Breast epithelium (tissue), 4 donors: ENCODE measurements around the gene LRRC51. TPM values are rescaled to one million over a fixed set of nuclear protein-coding genes. Genes with fewer than 3 reads are reported as not detected.

Experiments
- DNase-seq, 2 donors: peaks; one replicate each; pipeline ENCODE4 v3.0.0-alpha.2; 2019; ENCODE audit warnings: low spot score in 2 of 2
- H3K27ac ChIP-seq, 2 donors: fragments of 200-600 bp; sonication (generic) in 1 of 2; one replicate each; pipeline ENCODE4 v1.5.1; 2016 to 2019; ENCODE audit warnings: mild to moderate bottlenecking in 1 of 2
- H3K27me3 ChIP-seq, 2 donors: fragments of 200-600 bp; sonication (generic) in 1 of 2; one replicate each; pipeline versions ENCODE4 v1.5.1 to v1.6.0; 2017 to 2019; ENCODE audit warnings: control low read depth in 1 of 2, mild to moderate bottlenecking in 1 of 2
- H3K36me3 ChIP-seq: fragments of 200-600 bp; one replicate; pipeline ENCODE4 v1.5.1; 2019
- H3K4me1 ChIP-seq, 2 donors: fragments of 200-600 bp; sonication (generic); one replicate each; pipeline ENCODE4 v1.5.1; 2016 to 2019; ENCODE audit warnings: control low read depth in 1 of 2
- H3K4me3 ChIP-seq, 3 donors: fragments of 200-600 bp; sonication (generic); 1 replicate in 2 of 3; 2 replicates in 1 of 3; pipeline ENCODE4 v1.5.1; 2016 to 2019; ENCODE audit warnings: mild to moderate bottlenecking in 3 of 3, moderate library complexity in 2 of 3
- H3K9me3 ChIP-seq, 2 donors: fragments of 200-600 bp; sonication (generic) in 1 of 2; one replicate each; pipeline ENCODE4 v1.5.1; 2016 to 2019; ENCODE audit warnings: control low read depth in 1 of 2
- CTCF ChIP-seq, 3 donors: fragments of 450-650 bp; IDR thresholded peaks; one replicate each; pipeline ENCODE4 v1.5.1; 2016 to 2017; ENCODE audit warnings: antibody characterized with exemption in 3 of 3, mild to moderate bottlenecking in 3 of 3, moderate library complexity in 3 of 3
- POLR2A ChIP-seq: fragments of 450-650 bp; IDR thresholded peaks from one replicate; pipeline ENCODE4 v1.6.1; 2016; ENCODE audit warnings: antibody characterized with exemption, mild to moderate bottlenecking, moderate library complexity
- POLR2AphosphoS5 ChIP-seq, 3 donors: sonication (generic); formaldehyde crosslinking; IDR thresholded peaks; one replicate each; pipeline ENCODE4 v1.6.1; 2017; ENCODE audit warnings: antibody characterized with exemption in 3 of 3
- intact Hi-C: fragments of 100-400 bp; cut with DNase I; formaldehyde crosslinking; loops from one replicate; pipeline ENCODE4 v1.15.1; 2023; ENCODE audit warnings: low total_unique reads
- total RNA-seq, 3 donors: library from RNA; depleted of rRNA; stranded (reverse); fragments of >200 nt; gene quantifications; one replicate each; pipeline ENCODE4 v1.1.0, GENCODE V29; 2016

Gene LRRC51
- total RNA-seq, 3 donors from 2014 or later = 14.9 to 103 (median 17.1) TPM

DNA sequence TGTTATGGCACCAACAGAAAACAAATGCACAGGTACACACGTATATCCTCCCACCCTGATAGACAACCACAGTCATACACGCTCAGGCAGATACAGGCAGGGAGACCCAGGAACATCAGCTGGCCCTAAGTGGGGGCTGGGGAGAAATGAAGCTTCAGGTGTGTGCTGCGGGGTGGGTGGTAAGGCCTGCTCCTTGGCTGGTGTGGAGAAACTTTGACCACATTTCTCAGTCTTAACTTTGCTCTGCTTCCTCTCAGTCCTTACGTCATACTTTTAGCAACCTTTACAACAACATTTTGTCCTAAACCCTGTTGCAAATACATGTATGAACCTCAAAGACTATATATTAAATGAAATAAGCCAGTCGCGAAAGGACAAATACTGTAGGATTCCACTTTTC, 38.5 kb downstream of the LRRC51 start:
- Histone ChIP-seq H3K9me3 (no peaks in the 10 kb centered on the region), H3K27me3 (no peaks in the 10 kb centered on the region), H3K27ac (no peak overlapping the region), H3K4me1 (no peaks in the 10 kb centered on the region), H3K36me3 (no peaks in the 10 kb centered on the region), H3K4me3 (no peak overlapping the region)
- TF ChIP-seq CTCF (IDR thresholded peaks at IDR 0.05) = no peak
- no peak for TF ChIP-seq POLR2A
- no peak for TF ChIP-seq POLR2AphosphoS5 (IDR thresholded peaks at IDR 0.05)
- no peak for DNase-seq
- intact Hi-C loops = no loop called here

DNA sequence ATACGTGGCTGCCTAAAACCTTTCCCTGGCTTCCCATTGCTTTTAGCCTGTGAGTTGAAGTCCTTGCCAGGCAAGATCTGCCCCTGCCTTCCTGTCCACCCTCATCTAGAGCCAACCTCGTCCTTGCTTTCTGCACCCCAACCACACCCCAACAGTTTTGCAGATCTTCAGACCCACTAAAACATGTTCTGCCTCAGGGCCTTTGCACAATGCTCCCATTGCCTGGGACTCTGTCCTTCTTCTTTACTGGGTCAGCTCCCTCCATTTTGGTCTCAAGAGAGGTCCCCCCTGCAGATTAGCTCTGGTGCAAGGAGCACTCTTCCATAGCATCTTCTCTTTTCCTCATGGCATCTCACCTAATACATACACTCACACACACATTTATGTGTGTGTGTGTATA, 40.3 kb downstream of the LRRC51 start:
- H3K27me3 ChIP-seq = no peaks in the 10 kb centered on the region
- no peak overlapping the region for H3K27ac ChIP-seq
- intact Hi-C loops = no loop called here
- TF ChIP-seq CTCF (IDR thresholded peaks at IDR 0.05) (no peak), POLR2AphosphoS5 (IDR thresholded peaks at IDR 0.05) (no peak), POLR2A (no peak)
- no peaks in the 10 kb centered on the region for H3K9me3 ChIP-seq
- no peaks in the 10 kb centered on the region for H3K4me1 ChIP-seq
- no peak for DNase-seq
- no peaks in the 10 kb centered on the region for H3K36me3 ChIP-seq
- H3K4me3 ChIP-seq = no peak overlapping the region

- Histone ChIP-seq H3K9me3 (no peaks in the 10 kb centered on the region), H3K27me3 (no peaks in the 10 kb centered on the region), H3K27ac (no peak overlapping the region), H3K4me3 (no peak overlapping the region), H3K4me1 (no peaks in the 10 kb centered on the region), H3K36me3 (no peaks in the 10 kb centered on the region)
- intact Hi-C loops = no loop called here
- no peak for DNase-seq
- no peak for TF ChIP-seq POLR2A
- TF ChIP-seq POLR2AphosphoS5 (IDR thresholded peaks at IDR 0.05) = no peak
- no peak for TF ChIP-seq CTCF (IDR thresholded peaks at IDR 0.05)
Measured at GRCh38 chr11:72122607-72123006, 42.0 kb downstream of the LRRC51 start.

GRCh38 chr11:72123117-72123653, 42.5 kb downstream of the LRRC51 start:
- Histone ChIP-seq H3K27me3 (no peaks in the 10 kb centered on the region), H3K9me3 (no peaks in the 10 kb centered on the region), H3K4me3 (no peak overlapping the region), H3K4me1 (no peaks in the 10 kb centered on the region), H3K36me3 (no peaks in the 10 kb centered on the region), H3K27ac (no peak overlapping the region)
- no peak for DNase-seq
- intact Hi-C loops = no loop called here
- TF ChIP-seq POLR2A (no peak), POLR2AphosphoS5 (IDR thresholded peaks at IDR 0.05) (no peak), CTCF (IDR thresholded peaks at IDR 0.05) (no peak)

- DNase-seq = no peak
Measured at GRCh38 chr11:72124046-72124445, 43.4 kb downstream of the LRRC51 start.

More at GRCh38 chr11:72124046-72124445, 43.4 kb downstream of the LRRC51 start:
- H3K4me3 ChIP-seq = no peak overlapping the region
- H3K9me3 ChIP-seq = no peaks in the 10 kb centered on the region
- intact Hi-C loops = no loop called here
- H3K27me3 ChIP-seq = no peaks in the 10 kb centered on the region
- TF ChIP-seq POLR2AphosphoS5 (IDR thresholded peaks at IDR 0.05) = no peak
- no peak for TF ChIP-seq POLR2A
- TF ChIP-seq CTCF (IDR thresholded peaks at IDR 0.05) = no peak
- no peaks in the 10 kb centered on the region for H3K4me1 ChIP-seq
- peak overlapping the region in 1 of 2 donors; percentile 12 for H3K27ac ChIP-seq
- no peaks in the 10 kb centered on the region for H3K36me3 ChIP-seq
